ENCODE data around the gene HAUS6.
A peak's percentile ranks its signal among the peaks of the same experiment; 100 is the strongest.
"Not testable (repeated sequence)": the region's sequence is repeated elsewhere in the genome, so short reads cannot be mapped to it uniquely, and the experiment has no call there.

Gene HAUS6

GRCh38 chr9:19104515-19105282 is 2.0 kb upstream of the HAUS6 start:
- H3F3A ChIP-seq (ENCODE audit: insufficient read depth), result no peaks in the 10 kb centered on the region
- H3K4me3 ChIP-seq (ENCODE audit: insufficient read depth, low read length, poor library complexity, severe bottlenecking), result no peak overlapping the region
- H3K36me3 ChIP-seq (ENCODE audit: low read length), result peaks cover 8% of the 10 kb centered on the region; the same call in 1 of the 2 replicates
- H2AFZ ChIP-seq (ENCODE audit: low read depth, low read length, severe bottlenecking), result no peak overlapping the region
- H3K9ac ChIP-seq (ENCODE audit: low read length), result no peak overlapping the region
- H3K9me3 ChIP-seq (ENCODE audit: insufficient read depth, low read length), result no peaks in the 10 kb centered on the region
- peaks cover 30% of the 10 kb centered on the region for H3K79me2 ChIP-seq (ENCODE audit: insufficient read depth, low read length)
- no peaks in the 10 kb centered on the region for H3K9me2 ChIP-seq (replicated peaks; ENCODE audit: insufficient read depth, low read length)
- no peak overlapping the region for H3K4me2 ChIP-seq (ENCODE audit: low read depth, low read length, poor library complexity, severe bottlenecking)
- H3K27me3 ChIP-seq (ENCODE audit: low read length), result no peaks in the 10 kb centered on the region
- no peak overlapping the region for H3K27ac ChIP-seq (ENCODE audit: low read depth, low read length)
- no peak for TF ChIP-seq EZH2phosphoT487 (conservative IDR thresholded peaks at IDR 0.05; ENCODE audit: low read length)
- H4K20me1 ChIP-seq (ENCODE audit: low read depth, low read length), result no peaks in the 10 kb centered on the region

DNA sequence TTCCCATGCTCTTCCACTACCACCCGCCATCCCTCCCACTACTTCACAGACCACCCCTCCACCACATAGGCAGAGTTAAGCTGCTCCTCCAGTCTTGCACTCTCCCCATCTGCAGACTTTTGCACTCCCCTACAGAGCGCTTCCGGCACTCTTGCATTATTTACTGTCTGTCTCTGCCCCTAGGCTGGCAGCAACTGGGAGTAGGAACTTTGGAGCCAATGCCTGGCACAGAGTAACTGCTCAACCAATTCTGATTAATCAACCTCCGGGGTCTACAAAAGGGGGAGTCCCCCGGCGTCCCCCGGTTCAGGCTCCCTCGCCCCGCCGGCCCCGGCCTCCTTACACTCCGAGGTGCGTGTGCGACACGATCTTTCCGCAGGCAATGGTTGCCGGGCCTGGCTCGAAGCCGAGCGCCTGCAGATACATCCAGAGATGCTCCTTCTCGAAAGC is 498 bp downstream of the HAUS6 start:
- H3K36me3 ChIP-seq (ENCODE audit: low read length), result peaks cover 15% of the 10 kb centered on the region
- no peaks in the 10 kb centered on the region for H4K20me1 ChIP-seq (ENCODE audit: low read depth, low read length)
- peak overlapping the region; percentile 80 for H3K9ac ChIP-seq (ENCODE audit: low read length)
- no peaks in the 10 kb centered on the region for H3K9me2 ChIP-seq (replicated peaks; ENCODE audit: insufficient read depth, low read length)
- H3K4me3 ChIP-seq (ENCODE audit: insufficient read depth, low read length, poor library complexity, severe bottlenecking), result peak overlapping the region; percentile 98
- H3K4me2 ChIP-seq (ENCODE audit: low read depth, low read length, poor library complexity, severe bottlenecking), result peak overlapping the region; percentile 93
- H3F3A ChIP-seq (ENCODE audit: insufficient read depth), result no peaks in the 10 kb centered on the region; the same call in 1 of the 2 replicates
- H3K27me3 ChIP-seq (ENCODE audit: low read length), result no peaks in the 10 kb centered on the region
- H3K27ac ChIP-seq (ENCODE audit: low read depth, low read length), result peak overlapping the region; percentile 70
- no peaks in the 10 kb centered on the region for H3K9me3 ChIP-seq (ENCODE audit: insufficient read depth, low read length)
- H3K79me2 ChIP-seq (ENCODE audit: insufficient read depth, low read length), result peaks cover 53% of the 10 kb centered on the region
- TF ChIP-seq, protein P1, sequence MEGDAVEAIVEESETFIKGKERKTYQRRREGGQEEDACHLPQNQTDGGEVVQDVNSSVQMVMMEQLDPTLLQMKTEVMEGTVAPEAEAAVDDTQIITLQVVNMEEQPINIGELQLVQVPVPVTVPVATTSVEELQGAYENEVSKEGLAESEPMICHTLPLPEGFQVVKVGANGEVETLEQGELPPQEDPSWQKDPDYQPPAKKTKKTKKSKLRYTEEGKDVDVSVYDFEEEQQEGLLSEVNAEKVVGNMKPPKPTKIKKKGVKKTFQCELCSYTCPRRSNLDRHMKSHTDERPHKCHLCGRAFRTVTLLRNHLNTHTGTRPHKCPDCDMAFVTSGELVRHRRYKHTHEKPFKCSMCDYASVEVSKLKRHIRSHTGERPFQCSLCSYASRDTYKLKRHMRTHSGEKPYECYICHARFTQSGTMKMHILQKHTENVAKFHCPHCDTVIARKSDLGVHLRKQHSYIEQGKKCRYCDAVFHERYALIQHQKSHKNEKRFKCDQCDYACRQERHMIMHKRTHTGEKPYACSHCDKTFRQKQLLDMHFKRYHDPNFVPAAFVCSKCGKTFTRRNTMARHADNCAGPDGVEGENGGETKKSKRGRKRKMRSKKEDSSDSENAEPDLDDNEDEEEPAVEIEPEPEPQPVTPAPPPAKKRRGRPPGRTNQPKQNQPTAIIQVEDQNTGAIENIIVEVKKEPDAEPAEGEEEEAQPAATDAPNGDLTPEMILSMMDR (IDR thresholded peaks at IDR 0.05; ENCODE audit: insufficient read depth, low read length, poor library complexity, severe bottlenecking), result no peak
- no peak for TF ChIP-seq EZH2phosphoT487 (conservative IDR thresholded peaks at IDR 0.05; ENCODE audit: low read length)
- peak overlapping the region; percentile 94 for H2AFZ ChIP-seq (ENCODE audit: low read depth, low read length, severe bottlenecking)

- TF ChIP-seq, protein P1 (IDR thresholded peaks at IDR 0.05; ENCODE audit: insufficient read depth, low read length, poor library complexity, severe bottlenecking), result no peak
- TF ChIP-seq EZH2phosphoT487 (conservative IDR thresholded peaks at IDR 0.05; ENCODE audit: low read length), result no peak
- Histone ChIP-seq H3F3A (ENCODE audit: insufficient read depth) (no peaks in the 10 kb centered on the region; the same call in 1 of the 2 replicates), H3K9ac (ENCODE audit: low read length) (peak overlapping the region; percentile 80), H3K27ac (ENCODE audit: low read depth, low read length) (no peak overlapping the region), H3K9me2 (replicated peaks; ENCODE audit: insufficient read depth, low read length) (no peaks in the 10 kb centered on the region), H3K9me3 (ENCODE audit: insufficient read depth, low read length) (no peaks in the 10 kb centered on the region), H3K4me3 (ENCODE audit: insufficient read depth, low read length, poor library complexity, severe bottlenecking) (peak overlapping the region; percentile 98), H4K20me1 (ENCODE audit: low read depth, low read length) (no peaks in the 10 kb centered on the region), H2AFZ (ENCODE audit: low read depth, low read length, severe bottlenecking) (no peak overlapping the region), H3K27me3 (ENCODE audit: low read length) (no peaks in the 10 kb centered on the region), H3K4me2 (ENCODE audit: low read depth, low read length, poor library complexity, severe bottlenecking) (peak overlapping the region; percentile 93), H3K36me3 (ENCODE audit: low read length) (peaks cover 15% of the 10 kb centered on the region), H3K79me2 (ENCODE audit: insufficient read depth, low read length) (peaks cover 62% of the 10 kb centered on the region)
These were observed 1.5 kb downstream of the HAUS6 start for GRCh38 chr9:19101203-19101602.

DNA sequence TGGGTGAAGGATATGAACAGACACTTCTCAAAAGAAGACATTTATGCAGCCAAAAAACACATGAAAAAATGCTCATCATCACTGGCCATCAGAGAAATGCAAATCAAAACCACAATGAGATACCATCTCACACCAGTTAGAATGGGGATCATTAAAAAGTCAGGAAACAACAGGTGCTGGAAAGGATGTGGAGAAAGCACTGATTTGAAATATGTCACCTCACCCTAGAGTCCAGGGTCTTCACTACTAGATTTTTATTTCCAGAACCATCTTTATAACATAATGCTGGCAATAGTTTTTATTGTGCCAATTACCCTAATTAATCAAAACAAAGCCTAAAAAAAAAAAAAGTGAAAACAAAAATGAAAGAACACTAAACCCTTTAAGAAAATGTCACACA is 5.3 kb downstream of the HAUS6 start:
- Histone ChIP-seq H3K4me2 (ENCODE audit: low read depth, low read length, poor library complexity, severe bottlenecking) (peak overlapping the region; percentile 11), H4K20me1 (ENCODE audit: low read depth, low read length) (peaks cover 14% of the 10 kb centered on the region; the same call in 1 of the 2 replicates), H3K36me3 (ENCODE audit: low read length) (peaks cover 49% of the 10 kb centered on the region), H3K79me2 (ENCODE audit: insufficient read depth, low read length) (peaks cover 81% of the 10 kb centered on the region), H3F3A (ENCODE audit: insufficient read depth) (peaks cover 12% of the 10 kb centered on the region)
- not testable (repeated sequence) for H2AFZ ChIP-seq (ENCODE audit: low read depth, low read length, severe bottlenecking); H3K27me3 ChIP-seq (ENCODE audit: low read length); H3K9me2 ChIP-seq (replicated peaks; ENCODE audit: insufficient read depth, low read length); H3K9ac ChIP-seq (ENCODE audit: low read length); H3K27ac ChIP-seq (ENCODE audit: low read depth, low read length); H3K9me3 ChIP-seq (ENCODE audit: insufficient read depth, low read length); H3K4me3 ChIP-seq (ENCODE audit: insufficient read depth, low read length, poor library complexity, severe bottlenecking)

Data from SU-DHL-6 (cell line).